Measurements from ENCODE around the gene MACF1.
"Not testable (repeated sequence)": the region's sequence is repeated elsewhere in the genome, so short reads cannot be mapped to it uniquely, and the experiment has no call there.

The MACF1 gene

DNA sequence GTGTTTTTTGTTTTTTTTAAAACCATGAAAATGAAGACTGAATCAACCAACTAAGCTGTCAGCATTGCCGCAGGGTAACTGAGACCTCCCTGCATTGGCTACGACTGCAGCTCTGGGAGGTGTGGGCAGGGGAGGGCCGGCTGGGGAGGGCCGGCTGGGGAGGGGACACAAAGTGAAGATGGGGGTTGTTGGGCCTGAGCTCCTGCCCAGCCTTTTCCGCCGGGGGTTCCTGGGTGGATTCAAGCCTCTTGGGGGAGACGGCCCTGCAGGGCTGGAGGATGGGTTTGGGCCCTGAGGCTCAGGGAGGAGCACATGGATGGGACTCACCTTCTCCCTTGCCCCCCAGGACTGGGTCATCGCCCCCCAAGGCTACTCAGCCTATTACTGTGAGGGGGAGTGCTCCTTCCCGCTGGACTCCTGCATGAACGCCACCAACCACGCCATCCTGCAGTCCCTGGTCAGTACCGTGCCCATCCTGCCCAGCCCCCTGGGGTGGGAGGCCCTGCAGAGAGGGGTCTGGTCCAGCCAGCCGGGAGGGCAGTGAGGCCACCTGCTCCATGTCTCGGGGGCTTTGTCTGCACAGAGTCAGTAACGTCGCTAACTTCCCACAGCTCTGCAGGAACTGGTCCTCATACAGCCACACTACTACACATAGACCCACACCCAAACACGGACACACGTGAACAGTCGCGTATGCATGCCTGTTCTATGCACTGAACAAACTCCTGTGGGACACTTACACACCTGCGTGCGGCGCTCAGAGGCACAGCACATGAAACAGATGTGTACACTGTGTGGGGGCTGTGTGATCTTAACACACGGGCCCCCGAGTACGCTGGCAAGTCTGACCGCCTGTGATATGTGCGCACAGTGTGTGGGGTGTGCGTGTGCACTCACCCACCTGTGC is 318.4 kb downstream of the MACF1 start:
- DNase-seq: no peak

DNA sequence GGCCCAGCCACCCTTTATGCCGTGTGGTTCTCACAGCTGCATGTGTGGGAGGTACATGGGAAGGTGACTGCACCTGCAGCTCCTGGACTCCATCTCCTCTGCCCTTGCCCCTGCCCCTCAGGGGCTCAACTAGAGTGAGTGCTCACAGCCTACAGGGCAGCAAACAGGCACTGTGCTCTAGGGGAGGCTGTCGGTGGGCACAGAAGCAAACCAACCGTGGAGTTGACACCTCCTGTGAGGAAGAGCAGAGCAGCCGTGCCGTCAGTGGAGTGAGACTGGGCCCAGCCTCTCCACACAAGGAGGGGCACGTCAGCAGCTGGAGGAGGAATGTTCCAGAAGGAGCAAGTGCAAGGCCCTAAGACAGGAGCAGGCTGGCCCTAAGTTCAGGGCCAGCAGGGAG is 319.7 kb downstream of the MACF1 start:
- no peak for DNase-seq

DNA sequence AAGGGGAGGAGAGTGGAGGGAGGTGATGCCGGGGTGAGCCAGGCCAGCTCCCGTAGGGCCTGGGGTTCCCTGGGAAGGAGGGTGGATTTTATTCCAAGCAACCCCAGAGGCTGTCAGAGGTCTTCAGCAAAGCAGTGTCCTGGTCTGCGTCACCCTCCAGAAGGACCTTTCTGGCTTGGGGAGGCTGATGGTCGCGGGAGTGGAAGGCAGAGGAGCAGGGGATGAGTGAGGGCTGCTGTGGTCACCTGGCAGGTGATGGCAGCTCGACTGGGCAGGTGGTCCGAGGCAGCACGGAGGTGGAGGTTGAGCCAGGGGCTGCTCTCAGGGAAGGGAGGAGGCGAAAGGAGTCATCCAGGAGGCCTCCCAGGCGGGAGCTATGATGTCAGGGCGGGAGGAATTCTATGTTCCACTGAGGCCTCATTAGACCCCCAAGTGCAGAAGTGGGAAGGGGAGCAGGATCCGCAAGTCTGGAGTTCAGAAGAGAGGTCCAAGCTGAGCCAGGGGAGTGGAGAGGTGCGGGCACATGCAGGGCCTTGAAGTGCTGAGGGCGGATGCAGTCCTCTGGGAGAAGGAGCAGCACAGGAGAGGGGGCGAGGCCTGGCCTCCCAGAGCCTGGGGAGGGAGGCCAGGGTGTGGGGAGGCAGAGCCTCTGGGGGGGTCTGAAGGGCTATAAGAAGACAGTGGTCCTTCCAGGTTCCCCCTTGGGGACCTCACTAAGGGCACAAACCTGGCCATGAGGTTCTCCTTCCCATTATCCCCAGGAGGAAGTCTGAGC is 320.3 kb downstream of the MACF1 start:
- no peak for DNase-seq

DNA sequence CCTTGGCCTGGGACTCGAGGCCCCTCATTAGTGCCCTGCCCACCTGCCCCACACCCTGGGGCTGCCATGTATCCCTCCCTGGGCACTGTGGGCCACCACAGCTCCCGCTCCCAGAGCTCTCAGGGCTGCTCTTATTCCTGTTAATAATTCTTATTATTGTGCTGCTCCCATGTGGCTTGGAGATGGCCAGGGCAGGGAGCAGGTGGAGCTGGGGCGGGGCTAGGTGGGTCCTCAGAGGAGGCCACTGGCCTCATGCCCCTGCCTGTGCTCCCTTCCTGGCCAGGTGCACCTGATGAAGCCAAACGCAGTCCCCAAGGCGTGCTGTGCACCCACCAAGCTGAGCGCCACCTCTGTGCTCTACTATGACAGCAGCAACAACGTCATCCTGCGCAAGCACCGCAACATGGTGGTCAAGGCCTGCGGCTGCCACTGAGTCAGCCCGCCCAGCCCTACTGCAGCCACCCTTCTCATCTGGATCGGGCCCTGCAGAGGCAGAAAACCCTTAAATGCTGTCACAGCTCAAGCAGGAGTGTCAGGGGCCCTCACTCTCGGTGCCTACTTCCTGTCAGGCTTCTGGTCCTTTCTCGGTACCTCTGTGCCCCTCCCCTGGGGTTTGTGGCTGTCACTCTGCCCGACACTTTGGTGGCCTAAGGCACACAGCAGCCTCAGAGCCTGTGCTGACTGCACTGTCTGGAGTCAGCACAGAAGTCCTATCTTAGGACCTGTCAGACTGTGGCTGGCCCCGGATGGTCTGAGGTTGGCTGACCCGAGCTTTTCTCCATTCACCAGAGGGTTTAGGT is 321.1 kb downstream of the MACF1 start:
- DNase-seq: no peak

DNA sequence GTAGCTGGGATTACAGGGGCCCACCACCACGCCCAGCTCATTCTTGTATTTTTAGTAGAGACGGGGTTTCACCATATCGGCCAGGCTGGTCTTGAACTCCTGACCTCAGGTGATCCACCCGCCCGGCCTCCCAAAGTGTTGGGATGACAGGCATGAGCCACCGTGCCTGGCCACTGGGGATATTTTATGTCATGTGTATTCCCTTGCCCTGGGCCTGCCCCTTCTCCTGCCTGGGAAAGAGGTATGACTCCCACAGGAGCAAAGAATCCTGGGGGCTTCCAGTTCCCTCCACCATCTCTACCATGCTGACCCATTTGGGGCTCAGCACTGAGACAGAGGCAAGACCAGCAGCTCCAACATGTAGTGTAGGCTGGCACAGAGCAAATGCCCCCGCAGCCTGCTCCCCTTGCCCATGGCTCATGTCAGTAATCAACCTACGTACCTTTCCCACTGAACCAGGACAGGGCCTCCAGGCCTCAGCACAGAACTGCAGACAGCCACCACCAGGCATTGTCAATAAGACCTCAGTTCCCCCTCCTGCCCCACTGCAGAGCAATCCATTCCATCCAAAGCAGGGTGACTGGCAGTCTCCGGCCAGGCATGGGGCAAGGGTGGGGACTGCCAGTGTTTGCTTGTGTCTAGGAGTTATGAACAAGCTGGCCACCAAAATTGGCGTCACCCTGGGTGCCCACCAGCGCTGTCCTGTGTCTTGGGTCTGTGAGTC is 322.1 kb downstream of the MACF1 start:
- no peak for DNase-seq

DNA sequence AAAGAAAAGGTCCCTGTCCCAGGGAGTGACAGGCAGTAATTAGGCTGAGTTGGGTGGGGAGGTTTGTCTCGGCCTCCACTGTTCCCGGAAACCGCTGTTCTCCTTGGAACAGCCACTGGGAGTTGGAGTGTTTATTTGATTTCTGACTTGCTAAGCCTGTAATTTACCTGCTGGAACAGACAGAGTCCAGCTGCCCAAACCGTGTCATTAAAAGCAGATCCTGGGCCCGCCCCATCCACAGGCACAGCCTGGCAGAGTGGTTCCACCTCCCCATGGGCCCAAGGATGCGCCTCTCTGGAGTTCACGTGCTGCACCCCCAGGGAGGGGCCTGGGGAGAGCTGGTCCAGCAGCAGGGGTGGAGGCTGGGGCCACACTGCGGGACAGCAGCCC is 322.7 kb downstream of the MACF1 start:
- not testable (repeated sequence) for DNase-seq

DNA sequence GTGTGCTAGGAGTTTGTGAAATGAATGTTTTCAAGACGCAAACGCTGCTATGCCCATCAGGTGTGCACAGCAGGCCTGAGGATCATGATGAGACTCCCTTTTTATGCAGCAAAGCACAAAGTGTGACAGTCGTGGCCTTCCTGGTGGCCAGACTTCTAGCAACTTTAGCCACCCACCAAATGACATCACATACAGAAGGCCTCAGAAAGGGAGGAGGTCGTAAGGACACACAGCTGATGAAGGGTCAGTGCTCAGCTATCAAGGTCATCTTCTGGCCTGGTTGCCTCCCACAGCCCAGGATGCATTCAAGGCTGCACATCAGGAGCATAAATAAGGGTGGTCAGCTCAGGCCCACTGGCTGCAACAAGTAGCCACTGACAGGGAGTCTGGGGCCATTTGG is 323.6 kb downstream of the MACF1 start:
- DNase-seq: no peak

DNA sequence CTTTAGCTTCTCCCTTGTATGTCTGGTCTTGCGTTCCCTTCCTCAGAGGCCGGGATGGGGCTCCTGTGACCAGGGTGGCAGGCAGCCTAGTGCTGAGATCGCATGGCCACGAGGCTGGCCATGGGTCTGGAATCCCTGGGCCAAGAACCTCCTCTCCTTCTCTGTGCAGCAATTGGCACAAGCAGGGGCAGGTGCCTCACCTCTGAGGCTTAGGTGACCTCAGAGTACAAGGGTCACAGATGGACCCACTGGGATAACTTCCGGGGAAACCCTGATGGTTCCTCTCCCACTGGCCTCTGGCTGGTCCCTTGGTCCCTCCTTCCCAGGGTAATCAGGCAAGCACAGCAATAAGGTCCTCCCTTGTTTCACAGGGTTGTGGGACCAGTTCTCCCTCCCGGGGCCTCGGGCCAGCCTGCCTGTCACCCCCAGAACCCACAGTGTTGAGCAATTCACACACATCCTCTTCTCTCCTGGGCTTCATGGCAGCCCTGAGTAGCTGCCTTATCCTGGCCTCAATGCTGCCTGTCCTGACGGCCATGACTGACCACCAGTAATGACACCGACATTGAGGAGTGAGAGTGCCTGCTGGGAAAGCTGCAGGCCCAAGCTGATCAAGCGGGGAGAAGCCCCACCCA is 325.5 kb downstream of the MACF1 start:
- no peak for DNase-seq

DNA sequence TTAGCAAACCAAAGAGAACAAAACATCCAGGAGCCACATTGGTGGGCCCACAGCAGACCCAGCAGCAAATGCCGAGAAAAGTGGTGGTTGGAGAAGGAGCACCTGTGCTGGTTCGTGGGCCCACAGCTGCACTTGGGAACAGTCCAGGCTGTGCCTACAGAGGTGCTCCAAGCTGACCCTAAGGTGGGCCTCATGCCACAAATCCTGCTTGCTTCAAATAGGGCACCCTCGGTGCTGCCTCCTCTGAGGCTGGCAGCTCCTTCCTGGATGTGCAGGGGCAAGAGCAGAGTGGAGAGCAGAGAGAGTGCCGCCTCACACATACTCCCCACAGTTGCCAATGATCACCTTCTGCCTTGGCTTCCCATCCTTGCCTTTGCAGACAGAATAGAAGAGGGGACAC is 327.0 kb downstream of the MACF1 start:
- DNase-seq: no peak

DNA sequence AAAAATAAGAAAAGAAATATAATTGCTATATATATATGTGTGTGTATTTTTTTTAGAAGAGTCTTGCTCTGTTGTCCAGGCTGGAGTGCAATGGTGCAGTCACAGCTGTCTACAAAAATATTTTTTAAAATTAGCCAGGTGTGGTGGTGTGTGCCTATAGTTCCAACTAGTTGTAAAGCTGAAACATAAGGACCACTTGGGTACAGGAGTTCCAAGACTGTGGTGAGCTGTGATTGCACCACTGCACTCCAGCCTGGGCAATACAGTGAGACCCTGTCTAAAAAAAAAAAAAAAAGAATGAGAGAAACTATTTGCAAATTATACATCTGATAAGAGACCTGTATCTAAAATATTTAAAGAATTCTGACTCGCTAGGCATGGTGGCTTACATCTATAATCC is 328.9 kb downstream of the MACF1 start:
- no peak for DNase-seq
